Peyer's patch (tissue), 4 donors: ENCODE data around the gene VIM. TPM values are rescaled to one million over a fixed set of nuclear protein-coding genes. Genes with fewer than 3 reads are reported as not detected.

Experiments
- DNase-seq, 3 donors: peaks; one replicate each; pipeline ENCODE4 v3.0.0-alpha.2; 2017 to 2019
- H3K27ac ChIP-seq, 4 donors: fragments of 200-600 bp; sonication (generic); one replicate each; pipeline ENCODE4 v1.5.1; 2016 to 2019
- H3K27me3 ChIP-seq, 2 donors: fragments of 200-600 bp; sonication (generic); one replicate each; pipeline ENCODE4 v1.5.1; 2019
- H3K36me3 ChIP-seq, 3 donors: fragments of 200-600 bp; sonication (generic); one replicate each; pipeline ENCODE4 v1.5.1; 2016 to 2019
- H3K4me1 ChIP-seq, 4 donors: fragments of 200-600 bp; sonication (generic); one replicate each; pipeline ENCODE4 v1.5.1; 2016 to 2019
- H3K4me3 ChIP-seq, 4 donors: fragments of 200-600 bp; sonication (generic); 1 replicate in 3 of 4; 2 replicates in 1 of 4; pipeline ENCODE4 v1.5.1; 2016 to 2019; ENCODE audit warnings: mild to moderate bottlenecking in 1 of 4
- H3K9me3 ChIP-seq, 4 donors: fragments of 200-600 bp; sonication (generic); one replicate each; pipeline ENCODE4 v1.5.1; 2016 to 2019; ENCODE audit warnings: mild to moderate bottlenecking in 1 of 4
- POLR2A ChIP-seq, 2 donors: fragments of 450-650 bp; IDR thresholded peaks; one replicate each; pipeline ENCODE4 v1.5.1; 2017; ENCODE audit warnings: antibody characterized with exemption in 2 of 2, mild to moderate bottlenecking in 2 of 2, moderate library complexity in 2 of 2
- total RNA-seq, 4 donors: library from RNA; depleted of rRNA; stranded (reverse); fragments of >200 nt; gene quantifications; one replicate each; pipeline ENCODE4 v1.1.0, GENCODE V29; 2016
- TF ChIP-seq, protein P1 (sequence below), 6 experiments: fragments of 450-650 bp in 4 of 6; fragments of 200-600 bp in 2 of 6; sonication (generic) in 1 of 6; IDR thresholded peaks; one replicate each; pipeline ENCODE4 v1.5.1; 2017 to 2019; ENCODE audit warnings: antibody characterized with exemption in 6 of 6, mild to moderate bottlenecking in 3 of 6, moderate library complexity in 1 of 6

The VIM gene
- total RNA-seq, 4 donors from 2014 or later = 139 to 914 (median 434) TPM

- DNase-seq = no peak
Observed at GRCh38 chr10:17238445-17239291, 10.6 kb downstream of the VIM start.

DNA sequence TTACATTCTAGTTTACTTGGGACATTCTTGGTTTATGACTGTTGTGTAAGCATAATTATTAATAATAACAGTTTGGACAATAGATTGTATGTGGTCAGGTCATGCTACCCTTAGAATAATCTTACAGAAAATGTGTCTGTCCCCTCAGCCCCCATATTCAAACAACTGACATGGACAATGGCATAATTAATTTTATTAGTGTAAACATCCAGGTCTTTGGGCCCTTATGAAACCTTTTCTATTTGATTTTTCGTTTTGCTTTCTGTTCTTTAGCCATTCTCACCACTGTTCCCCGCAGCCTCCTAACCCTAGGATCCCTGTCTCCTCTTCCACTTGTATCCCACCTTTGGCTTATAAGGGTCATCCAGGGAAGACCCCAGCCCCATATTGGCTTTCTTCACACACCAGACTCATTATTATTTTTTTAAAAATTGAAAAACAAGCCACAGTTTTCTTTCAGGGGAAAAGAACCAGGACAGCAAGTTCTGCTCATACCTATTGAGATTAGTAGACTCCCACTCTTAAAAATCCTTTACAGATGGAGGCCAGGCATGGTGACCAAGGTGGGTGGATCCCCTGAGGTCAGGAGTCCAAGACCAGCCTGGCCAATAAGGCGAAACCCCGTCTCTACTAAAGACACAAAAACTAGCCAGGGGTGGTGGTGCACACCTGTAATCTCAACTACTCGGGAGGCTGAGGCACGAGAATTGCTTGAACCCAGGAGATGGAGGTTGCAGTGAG is 11.5 kb downstream of the VIM start:
- Histone ChIP-seq H3K27me3 (no peaks in the 10 kb centered on the region), H3K4me1 (peaks cover 0 to 5% (median 0%) of the 10 kb centered on the region in 4 donors), H3K36me3 (peaks cover 0 to 24% (median 4%) of the 10 kb centered on the region in 3 donors), H3K4me3 (no peak overlapping the region), H3K27ac (peak overlapping the region in 1 of 4 donors; percentile 25), H3K9me3 (no peaks in the 10 kb centered on the region)
- TF ChIP-seq, protein P1, sequence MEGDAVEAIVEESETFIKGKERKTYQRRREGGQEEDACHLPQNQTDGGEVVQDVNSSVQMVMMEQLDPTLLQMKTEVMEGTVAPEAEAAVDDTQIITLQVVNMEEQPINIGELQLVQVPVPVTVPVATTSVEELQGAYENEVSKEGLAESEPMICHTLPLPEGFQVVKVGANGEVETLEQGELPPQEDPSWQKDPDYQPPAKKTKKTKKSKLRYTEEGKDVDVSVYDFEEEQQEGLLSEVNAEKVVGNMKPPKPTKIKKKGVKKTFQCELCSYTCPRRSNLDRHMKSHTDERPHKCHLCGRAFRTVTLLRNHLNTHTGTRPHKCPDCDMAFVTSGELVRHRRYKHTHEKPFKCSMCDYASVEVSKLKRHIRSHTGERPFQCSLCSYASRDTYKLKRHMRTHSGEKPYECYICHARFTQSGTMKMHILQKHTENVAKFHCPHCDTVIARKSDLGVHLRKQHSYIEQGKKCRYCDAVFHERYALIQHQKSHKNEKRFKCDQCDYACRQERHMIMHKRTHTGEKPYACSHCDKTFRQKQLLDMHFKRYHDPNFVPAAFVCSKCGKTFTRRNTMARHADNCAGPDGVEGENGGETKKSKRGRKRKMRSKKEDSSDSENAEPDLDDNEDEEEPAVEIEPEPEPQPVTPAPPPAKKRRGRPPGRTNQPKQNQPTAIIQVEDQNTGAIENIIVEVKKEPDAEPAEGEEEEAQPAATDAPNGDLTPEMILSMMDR (IDR thresholded peaks at IDR 0.05) = no peak
- no peak for TF ChIP-seq POLR2A (IDR thresholded peaks at IDR 0.05)
- no peak for DNase-seq

More at GRCh38 chr10:17238445-17239291, 10.6 kb downstream of the VIM start:
- Histone ChIP-seq H3K4me1 (peaks cover 0 to 14% (median 0%) of the 10 kb centered on the region in 4 donors), H3K4me3 (no peak overlapping the region), H3K27ac (peak overlapping the region in 1 of 4 donors; percentile 25), H3K27me3 (no peaks in the 10 kb centered on the region), H3K36me3 (peaks cover 0 to 33% (median 4%) of the 10 kb centered on the region in 3 donors), H3K9me3 (no peaks in the 10 kb centered on the region)
- no peak for TF ChIP-seq POLR2A (IDR thresholded peaks at IDR 0.05)
- TF ChIP-seq, protein P1 (IDR thresholded peaks at IDR 0.05) = no peak

DNA sequence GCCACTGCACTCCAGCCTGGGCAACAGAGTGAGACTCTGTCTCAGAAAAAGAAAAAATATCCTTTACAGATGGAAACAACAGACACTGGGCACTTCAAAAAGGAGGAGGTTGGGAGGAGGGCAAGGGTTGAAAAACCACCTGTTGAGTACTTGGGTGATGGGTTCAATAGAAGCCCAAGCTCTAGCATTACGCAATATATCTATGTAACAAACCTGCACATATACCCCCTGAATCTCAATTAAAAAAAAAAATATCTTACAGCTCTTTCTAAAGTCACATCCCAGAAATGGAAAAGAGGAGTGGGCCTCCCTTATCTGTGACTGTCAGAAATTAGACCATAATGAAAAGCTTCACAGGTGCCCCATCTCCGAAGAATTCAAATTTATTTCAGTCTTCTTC is 12.1 kb downstream of the VIM start:
- Histone ChIP-seq H3K27ac (no peak overlapping the region), H3K9me3 (no peaks in the 10 kb centered on the region), H3K36me3 (peaks cover 0 to 18% (median 3%) of the 10 kb centered on the region in 3 donors), H3K4me1 (no peaks in the 10 kb centered on the region), H3K27me3 (no peaks in the 10 kb centered on the region), H3K4me3 (no peak overlapping the region)
- DNase-seq = no peak
- TF ChIP-seq POLR2A (IDR thresholded peaks at IDR 0.05) = no peak
- TF ChIP-seq, protein P1 (IDR thresholded peaks at IDR 0.05) = no peak

GRCh38 chr10:17240616-17241015 is 12.6 kb downstream of the VIM start:
- no peak for TF ChIP-seq POLR2A (IDR thresholded peaks at IDR 0.05)
- TF ChIP-seq, protein P1 (IDR thresholded peaks at IDR 0.05) = no peak
- Histone ChIP-seq H3K27me3 (no peaks in the 10 kb centered on the region), H3K4me3 (no peak overlapping the region), H3K9me3 (no peaks in the 10 kb centered on the region), H3K27ac (no peak overlapping the region), H3K4me1 (no peaks in the 10 kb centered on the region), H3K36me3 (peaks cover 0 to 14% (median 0%) of the 10 kb centered on the region in 3 donors)
- no peak for DNase-seq

DNA sequence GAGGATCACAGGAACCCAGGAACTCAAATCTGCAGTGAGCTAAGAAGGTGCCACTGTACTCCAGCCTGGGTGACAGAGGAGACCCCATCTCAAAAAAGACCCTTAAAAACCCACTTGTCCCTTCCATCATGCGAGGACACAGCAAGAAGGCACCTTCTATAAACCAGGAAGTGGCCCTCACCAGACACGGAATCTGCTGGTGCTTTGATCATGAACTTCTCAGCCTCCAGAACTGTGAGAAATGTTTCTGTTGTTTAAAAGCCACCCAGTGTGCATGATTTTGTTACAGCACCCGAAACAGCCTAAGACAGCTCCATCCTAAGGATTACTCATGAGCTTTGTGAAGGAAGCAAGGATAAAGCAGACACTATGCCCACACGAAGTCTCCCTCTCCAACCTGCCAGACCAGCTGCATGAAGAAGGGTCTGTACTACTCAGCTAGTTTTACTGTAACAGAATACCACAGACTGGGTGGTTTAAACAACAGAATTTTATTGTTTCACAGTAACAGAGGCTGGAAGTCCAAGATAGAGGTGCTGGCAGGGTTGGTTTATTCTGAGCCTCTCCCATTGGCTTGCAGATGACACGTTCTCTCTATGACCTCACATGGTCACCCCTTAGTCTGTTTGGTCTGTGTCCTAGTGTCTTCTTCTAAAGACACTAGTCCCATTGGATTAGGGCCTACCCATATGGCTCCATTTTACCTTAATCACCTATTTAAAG is 13.7 kb downstream of the VIM start:
- H3K9me3 ChIP-seq = no peaks in the 10 kb centered on the region
- H3K27ac ChIP-seq = no peak overlapping the region
- H3K27me3 ChIP-seq = no peaks in the 10 kb centered on the region
- H3K4me3 ChIP-seq = no peak overlapping the region
- H3K36me3 ChIP-seq = peaks cover 0 to 3% (median 0%) of the 10 kb centered on the region in 3 donors
- H3K4me1 ChIP-seq = no peaks in the 10 kb centered on the region
- TF ChIP-seq, protein P1 (IDR thresholded peaks at IDR 0.05) = no peak
- no peak for TF ChIP-seq POLR2A (IDR thresholded peaks at IDR 0.05)
- no peak for DNase-seq
